B cell (primary cell): ENCODE data around the gene DBNDD2. TPM values are rescaled to one million over a fixed set of nuclear protein-coding genes. Genes with fewer than 3 reads are reported as not detected.

Experiments
- ATAC-seq: fragments of 200-7000 bp; cut with Tn5 transposase; one replicate; pipeline ENCODE4 v1.10.0; 2021; ENCODE audit warnings: low read depth, mild to moderate bottlenecking, moderate number of reproducible peaks, moderate library complexity
- CTCF ChIA-PET: fragments of 350-600 bp; sonication (Branson Sonifier 250); formaldehyde crosslinking; loops from one replicate; lab custom pipeline; 2021; ENCODE audit warnings: antibody characterized with exemption, inconsistent platforms; lab: Charles Lee
- POLR2A ChIA-PET: fragments of 350-600 bp; sonication (Branson Sonifier 250); formaldehyde crosslinking; loops from one replicate; lab custom pipeline; 2021; ENCODE audit warnings: antibody characterized with exemption; lab: Charles Lee
- DNase-seq: peaks from one replicate; pipeline ENCODE4 v3.0.0; 2013
- H2AFZ ChIP-seq: 2 replicates; pipeline ENCODE4 v1.6.1; 2012; ENCODE audit warnings: mild to moderate bottlenecking, low read depth, low read length; ENCODE audit not compliant: insufficient read depth, poor library complexity, severe bottlenecking
- H3K27ac ChIP-seq, 2 donors: 1 replicate in 1 of 2; 2 replicates in 1 of 2; pipeline ENCODE4 v1.5.1; 2012 to 2013; ENCODE audit warnings: low read length in 2 of 2, mild to moderate bottlenecking in 2 of 2, moderate library complexity in 1 of 2
- H3K27me3 ChIP-seq, 4 experiments: fragments of 200-600 bp in 1 of 4; sonication (generic) in 1 of 4; replicated peaks in 1 of 4; 1 replicate in 2 of 4; 2 replicates in 2 of 4; pipeline versions ENCODE4 v1.6.1 to v1.7.0; 2013 to 2016; ENCODE audit warnings: low read length in 3 of 4, mild to moderate bottlenecking in 2 of 4, mixed read lengths in 1 of 4, moderate library complexity in 1 of 4; ENCODE audit not compliant: insufficient read depth in 4 of 4, control insufficient read depth in 3 of 4; ENCODE audit errors: control extremely low read depth in 1 of 4
- H3K36me3 ChIP-seq, 2 experiments: replicated peaks in 1 of 2; 1 replicate in 1 of 2; 2 replicates in 1 of 2; pipeline versions ENCODE4 v1.6.1 to v1.7.1; 2013; ENCODE audit warnings: low read length in 1 of 2; ENCODE audit not compliant: insufficient read depth in 2 of 2, control insufficient read depth in 1 of 2; ENCODE audit errors: control extremely low read depth in 1 of 2, extremely low read depth in 1 of 2
- H3K4me1 ChIP-seq, 2 donors: fragments of 200-600 bp in 1 of 2; sonication (generic) in 1 of 2; 1 replicate in 1 of 2; 2 replicates in 1 of 2; pipeline versions ENCODE4 v1.5.1 to v1.6.1; 2013 to 2017; ENCODE audit warnings: low read length in 2 of 2; ENCODE audit not compliant: control insufficient read depth in 2 of 2, insufficient read depth in 2 of 2
- H3K4me2 ChIP-seq: replicated peaks from 2 replicates; pipeline ENCODE3; 2012; ENCODE audit warnings: mild to moderate bottlenecking, low read depth, low read length; ENCODE audit not compliant: poor library complexity, severe bottlenecking
- H3K4me3 ChIP-seq, 5 experiments: fragments of 200-600 bp in 1 of 5; sonication (generic) in 1 of 5; 1 replicate in 3 of 5; 2 replicates in 2 of 5; pipeline versions ENCODE4 v1.5.1 to v1.7.0; 2011 to 2016; ENCODE audit warnings: low read length in 4 of 5, mild to moderate bottlenecking in 4 of 5, low read depth in 2 of 5, control low read depth in 1 of 5, moderate library complexity in 1 of 5; ENCODE audit not compliant: insufficient read depth in 1 of 5; ENCODE audit errors: control extremely low read depth in 1 of 5, extremely low read depth in 1 of 5
- H3K79me2 ChIP-seq: fragments of 200-600 bp; sonication (generic); one replicate; pipeline ENCODE4 v1.6.0; 2016; ENCODE audit warnings: low read length; ENCODE audit not compliant: control insufficient read depth, insufficient read depth
- H3K9ac ChIP-seq: fragments of 200-600 bp; sonication (generic); 2 replicates; pipeline ENCODE4 v1.6.1; 2017; ENCODE audit warnings: mild to moderate bottlenecking, low read length, moderate library complexity
- H3K9me3 ChIP-seq, 3 donors: one replicate each; pipeline versions ENCODE4 v1.6.1 to v1.7.1; 2013; ENCODE audit warnings: low read length in 2 of 3; ENCODE audit not compliant: control insufficient read depth in 2 of 3, insufficient read depth in 1 of 3; ENCODE audit errors: control extremely low read depth in 1 of 3
- H4K20me1 ChIP-seq: 2 replicates; pipeline ENCODE4 v1.6.0; 2012; ENCODE audit warnings: mild to moderate bottlenecking, low read length; ENCODE audit not compliant: insufficient read depth, control insufficient read depth, poor library complexity, severe bottlenecking
- H3K27ac Mint-ChIP-seq: one replicate; pipeline ENCODE4 v1.8.0; 2021; ENCODE audit warnings: mixed read lengths
- H3K27me3 Mint-ChIP-seq: one replicate; pipeline ENCODE4 v1.8.0; 2021; ENCODE audit warnings: mixed read lengths
- H3K4me1 Mint-ChIP-seq: one replicate; pipeline ENCODE4 v1.8.0; 2021; ENCODE audit warnings: mixed read lengths
- H3K4me3 Mint-ChIP-seq: one replicate; pipeline ENCODE4 v1.8.0; 2021; ENCODE audit warnings: mixed read lengths
- H3K9me3 Mint-ChIP-seq: one replicate; pipeline ENCODE4 v1.8.0; 2022; ENCODE audit warnings: mixed read lengths; ENCODE audit not compliant: insufficient read depth
- CTCF ChIP-seq: fragments of 200-600 bp; IDR thresholded peaks from one replicate; pipeline ENCODE4 v1.8.0; 2022; ENCODE audit warnings: antibody characterized with exemption, mild to moderate bottlenecking
- EZH2 ChIP-seq: IDR thresholded peaks from 2 replicates; pipeline ENCODE4 v1.6.1; 2012; ENCODE audit warnings: borderline replicate concordance, low read depth, mild to moderate bottlenecking, moderate library complexity, low read length; ENCODE audit not compliant: insufficient read depth, poor library complexity, severe bottlenecking
- WGBS: methylation state at CpG from one replicate; pipeline ENCODE4 v1.1.5; 2013; ENCODE audit warnings: missing lambda C conversion rate; ENCODE audit not compliant: insufficient coverage; 5-methylcytosine and 5-hydroxymethylcytosine counted together
- intact Hi-C: fragments of 100-400 bp; cut with micrococcal nuclease; formaldehyde crosslinking; loops from one replicate; pipeline ENCODE4 v1.10.0; 2022
- polyA minus RNA-seq: library from RNA; depleted of rRNA, polyadenylated mRNA; stranded (reverse); fragments of >200 nt; gene quantifications from 2 replicates; pipeline ENCODE4 v1.2.3, GENCODE V29; 2012
- polyA plus RNA-seq: library from polyadenylated mRNA; depleted of rRNA; stranded (reverse); fragments of >200 nt; gene quantifications from 2 replicates; pipeline ENCODE4 v1.2.3, GENCODE V29; 2012
- total RNA-seq, 2 donors: library from RNA; stranded (reverse); fragments of 120-200 nt in 1 of 2; gene quantifications; 1 replicate in 1 of 2; 2 replicates in 1 of 2; pipeline versions ENCODE4 v1.2.3 to v1.2.4, GENCODE V29; 2013 to 2022

The DBNDD2 gene
- 3.6 TPM in 2 replicates for total RNA-seq
- 0.84 TPM for total RNA-seq (2013)
- 3.1 and 9.1 TPM in 2 replicates for polyA plus RNA-seq
- polyA minus RNA-seq, result 1.6 TPM in 2 replicates

GRCh38 chr20:45407783-45408645 lies at the start of gene DBNDD2:
TSS of gene DBNDD2 (plus strand) at chr20:45408289. CDS start at chr20:45408468, 179 bp downstream.
- WGBS, result 96% methylated on average over 16 of the region's 21 CpGs
- ChIA-PET POLR2A (interaction anchor here (0.6 to 2.4 kb wide), 2 partner anchors 8 to 35 kb away, joined by 3 to 7 read pairs; partner anchors contain the start of gene PIGT), CTCF (interaction anchor here (0.7 to 5.1 kb wide), 6 partner anchors 29 to 41 kb away, joined by 3 to 22 read pairs (median 5); no protein-coding TSS in a partner anchor)
- Histone ChIP-seq H3K4me1 (peaks cover 17 to 33% of the 10 kb centered on the region in 2 donors), H2AFZ (peak within 1 kb of the TSS; percentile 56), H3K79me2 (no peaks in the 10 kb centered on the region), H3K4me2 (peak within 1 kb of the TSS; percentile 99), H3K27ac (peak within 1 kb of the TSS in 1 of 2 donors; percentile 35), H3K4me3 (peak within 1 kb of the TSS in 4 of 5 experiments; percentile 54 to 70 (median 68)), H3K9ac (peak within 1 kb of the TSS; percentile 77), H3K36me3 (no peaks in the 10 kb centered on the region), H4K20me1 (no peaks in the 10 kb centered on the region), H3K27me3 (no peaks in the 10 kb centered on the region), H3K9me3 (no peaks in the 10 kb centered on the region)
- H3K27me3 Mint-ChIP-seq, result peaks cover 6% of the 10 kb centered on the region
- H3K27ac Mint-ChIP-seq, result peak within 1 kb of the TSS; percentile 50
- no peak for ATAC-seq
- peak within 1 kb of the TSS; percentile 83 for H3K4me3 Mint-ChIP-seq
- intact Hi-C loops, result loop anchor here (2.0 kb wide), 1 partner anchor 29 kb away; no protein-coding TSS in a partner anchor
- TF ChIP-seq CTCF, result no peak
- TF ChIP-seq EZH2, result no peak
- peak; percentile 44 for DNase-seq
- H3K4me1 Mint-ChIP-seq, result peaks cover 30% of the 10 kb centered on the region
- no peaks in the 10 kb centered on the region for H3K9me3 Mint-ChIP-seq

DNA sequence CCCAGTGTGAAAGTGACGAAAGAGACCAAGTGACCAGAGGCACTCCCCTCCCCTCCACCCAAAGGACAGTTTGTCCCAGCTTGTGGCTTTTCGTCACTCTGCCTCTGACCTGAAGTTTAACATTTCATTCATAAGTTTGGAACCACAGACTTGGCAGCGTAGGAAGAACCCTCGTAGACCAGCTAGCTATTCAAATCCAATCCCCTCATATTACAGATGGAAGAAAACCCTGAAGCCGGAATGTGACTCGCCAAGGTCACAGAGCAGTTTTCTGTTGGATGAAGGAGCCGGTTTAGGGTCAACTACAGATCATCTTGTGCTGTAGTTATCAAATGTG lies 49.1 kb upstream of the DBNDD2 start:
- Histone ChIP-seq H3K4me2 (no peak overlapping the region), H3K9ac (no peak overlapping the region), H3K4me1 (peaks cover 9 to 11% of the 10 kb centered on the region in 2 donors), H2AFZ (no peak overlapping the region), H3K36me3 (no peaks in the 10 kb centered on the region), H3K27ac (no peak overlapping the region), H3K4me3 (no peak overlapping the region), H3K9me3 (no peaks in the 10 kb centered on the region), H3K79me2 (peaks cover 11% of the 10 kb centered on the region), H4K20me1 (peaks cover 7% of the 10 kb centered on the region), H3K27me3 (peaks cover 0 to 5% (median 0%) of the 10 kb centered on the region in 4 experiments)
- no peak overlapping the region for H3K27ac Mint-ChIP-seq
- DNase-seq (no peak), ATAC-seq (no peak)
- TF ChIP-seq EZH2 (no peak), CTCF (no peak)
- peaks cover 16% of the 10 kb centered on the region for H3K4me1 Mint-ChIP-seq
- intact Hi-C loops, result no loop called here
- ChIA-PET POLR2A (no interaction called here), CTCF (interaction anchor here (0.8 to 20.6 kb wide), 6 partner anchors 15 to 412 kb away, joined by 3 to 814 read pairs (median 46); partner anchors contain the start of genes PIGT and TP53TG5)
- WGBS, result 97% methylated on average over 3 of the region's 7 CpGs
- H3K27me3 Mint-ChIP-seq, result no peaks in the 10 kb centered on the region
- no peak overlapping the region for H3K4me3 Mint-ChIP-seq
- no peaks in the 10 kb centered on the region for H3K9me3 Mint-ChIP-seq
